CD4-positive, alpha-beta T cell treated with Interferon gamma for 1 hour (primary cell): Measurements from ENCODE around the gene SOX5.
"Not testable (repeated sequence)": the region's sequence is repeated elsewhere in the genome, so short reads cannot be mapped to it uniquely, and the experiment has no call there.

Experiments used
- DNase-seq: peaks from one replicate; pipeline ENCODE4 v3.0.0-alpha.2; 2020

Gene SOX5

DNA sequence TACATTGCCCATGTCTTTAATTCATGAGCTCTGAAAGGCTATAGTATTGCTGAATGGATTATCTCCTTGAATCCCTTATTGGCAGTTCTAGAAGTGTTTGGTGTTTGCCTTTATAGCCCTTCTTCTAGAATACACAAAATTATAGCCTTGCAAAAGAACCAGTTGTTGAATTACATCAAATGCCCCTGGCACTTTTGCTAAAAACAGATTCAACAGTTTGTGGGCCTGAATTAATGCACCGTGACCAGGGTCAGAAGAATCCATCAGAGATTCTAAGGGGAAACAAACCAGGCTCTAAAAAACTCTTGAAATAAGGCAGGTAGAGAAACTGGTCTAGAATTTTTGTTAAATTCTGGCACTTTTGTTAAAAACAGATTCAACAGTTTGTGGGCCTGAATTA is 197.8 kb downstream of the SOX5 start:
- DNase-seq = no peak

DNA sequence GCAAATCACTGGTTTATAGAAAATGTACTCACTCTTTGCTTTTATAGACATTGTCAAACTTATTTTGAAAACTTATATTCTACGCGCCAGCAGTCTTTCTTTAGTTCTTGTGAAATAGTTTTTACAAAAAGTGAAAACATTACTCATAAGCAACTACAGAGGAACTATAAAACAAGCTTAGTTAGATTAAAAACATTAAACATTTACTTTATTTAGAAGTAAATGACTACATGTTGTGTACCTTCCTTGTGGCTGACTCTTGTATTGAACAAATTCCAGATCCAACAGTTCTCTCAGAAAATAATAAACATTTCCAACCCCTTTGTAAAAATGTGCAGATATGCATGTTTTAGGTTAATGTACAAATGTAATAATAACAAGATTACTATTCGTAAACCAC is 198.5 kb downstream of the SOX5 start:
- no peak for DNase-seq

DNA sequence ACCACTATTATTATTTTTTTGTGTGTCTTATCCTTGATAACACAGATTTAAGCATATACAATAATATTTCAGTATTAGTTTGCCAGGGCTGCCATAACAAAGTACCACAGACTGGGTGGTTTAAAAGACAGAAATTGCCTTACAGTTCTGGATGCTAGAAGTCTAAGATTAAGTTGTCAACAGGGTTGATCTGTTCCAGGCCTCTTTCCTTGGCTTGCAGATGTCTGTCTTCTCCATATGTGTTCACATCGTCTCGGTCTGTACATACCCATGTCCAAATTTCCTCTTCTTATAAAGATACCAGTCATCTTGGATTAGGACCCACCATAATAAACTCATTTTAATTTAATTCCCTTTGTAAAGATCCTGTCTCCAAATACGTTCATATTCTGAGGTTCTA is 204.8 kb downstream of the SOX5 start:
- DNase-seq = no peak

DNA sequence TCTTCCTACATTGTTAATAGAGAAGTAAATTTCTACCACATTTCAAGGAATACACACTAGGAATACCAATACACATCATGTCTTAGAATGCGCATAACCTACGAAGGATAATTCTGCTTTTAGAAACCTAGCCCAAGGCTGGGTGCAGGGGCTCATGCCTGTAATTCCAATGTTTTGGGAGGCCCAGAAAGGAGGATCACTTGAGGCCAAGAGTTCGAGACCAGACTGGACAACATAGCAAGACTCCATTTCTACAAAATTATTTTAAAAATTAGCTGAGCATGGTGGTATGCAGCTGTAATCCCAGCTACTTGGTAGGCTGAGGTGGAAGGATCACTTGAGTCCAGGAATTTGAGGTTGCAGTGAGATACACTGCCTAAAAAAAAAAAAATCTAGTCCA is 206.9 kb downstream of the SOX5 start:
- no peak for DNase-seq

DNA sequence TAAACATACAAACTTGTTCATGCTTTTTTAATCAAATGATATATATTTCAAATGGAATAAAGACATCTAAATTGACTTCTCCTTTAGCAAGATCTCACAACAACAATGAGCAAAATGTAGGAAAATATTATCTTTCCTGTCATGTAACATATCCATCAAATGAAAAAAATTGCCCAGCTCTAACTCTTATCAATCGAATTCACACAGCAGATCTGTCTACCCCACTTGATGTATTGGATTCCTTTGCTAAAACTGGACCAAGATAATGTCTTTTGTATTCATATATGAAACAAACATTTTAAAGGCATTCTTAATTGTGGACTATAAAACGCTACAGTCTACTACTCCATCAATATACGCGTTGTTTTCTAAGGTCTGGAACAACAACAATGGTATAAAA is 218.0 kb downstream of the SOX5 start:
- DNase-seq = no peak

DNA sequence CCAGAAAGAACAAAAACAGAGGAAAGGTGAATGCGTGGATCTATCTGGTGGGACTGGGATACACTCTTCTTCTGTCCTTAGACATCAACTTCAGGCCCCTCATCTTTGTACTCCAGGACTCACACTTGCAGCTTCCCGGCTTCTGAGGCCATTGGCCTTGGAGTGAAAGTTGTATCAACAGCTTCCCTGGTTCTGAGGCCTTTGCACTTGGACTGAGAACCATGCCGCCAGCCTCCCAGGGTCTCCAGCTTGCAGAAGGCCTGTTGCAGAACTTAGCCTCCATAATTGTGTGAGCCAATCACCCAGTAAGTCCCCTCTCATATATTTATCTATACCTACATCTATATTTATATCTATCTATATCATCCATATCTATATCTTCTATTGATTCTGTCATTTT is 218.4 kb downstream of the SOX5 start:
- DNase-seq = no peak

DNA sequence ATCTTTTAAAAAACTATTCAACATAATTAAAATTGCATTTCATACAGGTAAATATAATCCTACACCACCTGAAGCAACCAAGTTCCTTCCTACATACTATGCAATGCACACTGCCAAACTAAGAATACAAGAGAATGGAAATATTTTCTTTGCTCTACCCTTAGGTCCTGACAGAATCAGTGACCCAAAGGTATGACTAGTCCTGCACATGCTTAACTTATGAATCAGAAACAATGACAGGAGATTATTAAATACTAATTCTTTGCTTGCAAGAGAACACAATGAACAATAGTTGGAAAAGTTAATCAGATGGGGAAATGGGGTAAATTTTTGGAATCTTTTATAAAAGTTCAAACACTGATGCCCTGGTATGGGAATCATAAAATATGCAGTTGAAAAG is 220.1 kb downstream of the SOX5 start:
- DNase-seq = no peak

DNA sequence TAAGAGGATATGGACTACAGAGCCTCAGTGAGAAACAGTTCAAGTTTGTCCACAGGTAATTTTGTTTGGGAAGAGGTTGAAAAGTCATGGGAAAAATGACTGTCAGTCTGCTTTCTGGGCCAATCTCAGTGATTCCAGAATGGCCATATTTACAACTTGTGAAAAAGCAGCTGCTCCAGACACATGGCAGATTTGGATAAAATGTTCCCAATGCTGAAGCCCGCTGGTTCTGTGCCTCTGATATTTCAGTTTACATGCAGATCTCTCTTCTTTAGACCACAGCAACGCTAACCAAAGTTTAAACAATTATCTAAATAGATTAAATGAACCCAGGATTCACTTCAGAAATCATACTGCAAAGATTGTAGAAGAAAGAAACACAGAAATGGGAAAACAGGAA is 222.8 kb downstream of the SOX5 start:
- DNase-seq = no peak

DNA sequence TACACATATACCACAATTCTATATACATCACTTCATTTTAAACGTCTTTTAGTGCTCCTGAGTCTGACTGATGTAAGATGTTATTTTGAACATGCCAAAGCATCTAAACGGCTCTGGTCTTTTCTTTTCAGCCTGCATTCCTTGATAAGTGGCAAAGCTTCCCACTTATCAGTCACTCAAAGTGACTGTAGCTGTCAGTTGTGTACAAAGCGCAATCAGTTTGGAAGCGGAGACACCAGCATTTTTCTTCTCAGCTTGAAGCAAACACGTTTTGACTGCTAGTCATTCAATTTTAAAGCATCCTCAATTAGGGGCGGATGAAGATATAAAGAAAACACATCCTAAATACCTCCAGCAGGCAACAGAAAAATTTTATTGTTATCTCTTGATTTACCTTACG is 226.8 kb downstream of the SOX5 start:
- DNase-seq = no peak

DNA sequence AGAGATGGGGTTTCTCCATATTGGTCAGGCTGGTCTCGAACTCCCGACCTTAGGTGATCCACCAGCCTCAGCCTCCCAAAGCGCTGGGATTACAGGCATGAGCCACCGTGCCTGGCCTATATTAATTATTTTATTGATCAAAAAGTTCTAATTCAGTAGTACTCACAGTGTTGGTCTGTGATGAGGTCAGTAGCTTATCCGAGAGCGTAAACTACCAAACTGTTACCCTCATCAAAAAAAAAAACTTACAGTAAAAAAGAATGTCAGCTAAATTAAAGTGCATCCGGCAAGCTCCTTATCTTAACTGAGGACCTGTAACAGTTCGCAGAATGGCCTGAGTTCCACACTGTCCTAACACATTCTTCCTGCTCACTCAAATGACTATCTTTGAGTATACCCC is 228.2 kb downstream of the SOX5 start:
- no peak for DNase-seq

DNA sequence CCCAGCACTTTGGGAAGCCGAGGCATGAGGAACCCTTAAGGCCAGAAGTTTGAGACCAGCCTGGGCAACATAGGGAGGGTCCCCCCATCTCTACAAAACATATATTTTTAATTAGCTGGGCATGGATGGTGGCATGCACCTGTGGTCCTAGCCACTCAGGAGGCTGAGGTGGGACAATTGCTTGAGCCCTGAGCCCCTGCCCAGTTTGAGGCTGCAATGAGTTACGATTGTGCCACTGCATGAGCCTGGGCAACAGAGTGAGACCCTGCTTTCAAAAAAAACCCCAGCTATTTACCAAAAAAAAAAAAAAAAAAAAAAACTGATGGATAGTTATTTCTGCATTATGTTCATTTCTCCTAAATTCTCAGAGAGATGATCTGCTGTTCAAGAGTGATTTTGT is 230.0 kb downstream of the SOX5 start:
- DNase-seq = no peak

DNA sequence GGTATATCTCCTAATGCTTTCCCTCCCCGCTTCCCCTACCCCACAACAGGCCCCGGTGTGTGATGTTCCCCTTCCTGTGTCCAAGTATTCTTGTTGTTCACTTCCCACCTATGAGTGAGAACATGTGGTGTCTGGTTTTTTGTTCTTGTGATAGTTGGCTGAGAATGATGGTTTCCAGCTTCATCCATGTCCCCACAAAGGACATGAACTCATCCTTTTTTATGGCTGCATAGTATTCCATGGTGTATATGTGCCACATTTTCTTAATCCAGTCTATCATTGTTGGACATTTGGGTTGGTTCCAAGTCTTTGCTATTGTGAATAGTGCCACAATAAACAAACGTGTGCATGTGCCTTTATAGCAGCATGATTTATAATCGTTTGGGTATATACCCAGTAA is 239.1 kb downstream of the SOX5 start:
- not testable (repeated sequence) for DNase-seq

DNA sequence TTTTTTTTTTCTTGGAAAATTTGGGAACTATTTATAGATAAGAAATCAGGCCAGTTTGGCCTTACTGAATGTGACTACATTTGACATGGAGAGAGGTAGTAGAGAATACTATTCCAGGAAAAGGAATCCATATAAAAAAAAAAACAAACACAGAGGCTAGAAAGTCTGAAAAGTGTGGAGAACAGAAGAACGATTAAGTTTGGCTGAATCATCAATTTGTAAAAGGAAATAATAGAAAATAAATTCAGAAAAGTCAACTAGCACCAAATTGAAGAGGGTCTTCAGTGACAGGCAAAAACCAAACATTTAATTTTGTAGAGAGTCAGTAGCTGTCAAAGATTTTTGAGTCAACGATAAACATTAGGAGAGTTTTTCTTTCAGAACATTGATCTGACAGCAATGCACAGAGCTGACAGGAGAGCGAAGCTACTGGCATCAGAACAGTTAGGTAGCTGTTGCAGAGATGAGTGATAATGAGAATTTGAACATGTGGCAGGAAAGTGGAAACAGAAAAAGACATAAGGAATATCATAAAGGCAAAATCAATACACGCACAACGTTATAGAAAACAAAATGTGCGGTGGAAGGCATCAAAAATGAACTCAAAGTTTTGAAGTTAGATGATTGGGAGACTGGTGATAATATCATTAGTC is 241.2 kb downstream of the SOX5 start:
- no peak for DNase-seq

DNA sequence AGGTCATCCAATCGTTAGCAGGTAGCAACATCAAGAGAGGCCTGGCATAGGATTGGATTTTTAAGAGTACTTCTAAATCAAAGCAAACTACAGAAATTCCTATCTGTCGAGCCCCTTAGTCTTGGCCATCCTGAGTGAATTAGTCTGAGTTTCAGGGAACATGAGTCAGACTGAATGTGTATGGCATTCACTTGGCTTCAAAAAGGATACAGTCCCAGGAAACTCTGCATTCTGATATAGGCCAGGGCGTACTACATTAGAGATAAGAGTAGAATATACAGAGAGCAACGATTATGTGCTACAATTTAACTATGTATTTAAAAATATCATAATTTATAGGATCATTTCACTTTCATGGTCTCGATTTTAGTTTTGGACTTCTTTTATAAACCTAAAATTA is 242.2 kb downstream of the SOX5 start:
- DNase-seq = no peak

DNA sequence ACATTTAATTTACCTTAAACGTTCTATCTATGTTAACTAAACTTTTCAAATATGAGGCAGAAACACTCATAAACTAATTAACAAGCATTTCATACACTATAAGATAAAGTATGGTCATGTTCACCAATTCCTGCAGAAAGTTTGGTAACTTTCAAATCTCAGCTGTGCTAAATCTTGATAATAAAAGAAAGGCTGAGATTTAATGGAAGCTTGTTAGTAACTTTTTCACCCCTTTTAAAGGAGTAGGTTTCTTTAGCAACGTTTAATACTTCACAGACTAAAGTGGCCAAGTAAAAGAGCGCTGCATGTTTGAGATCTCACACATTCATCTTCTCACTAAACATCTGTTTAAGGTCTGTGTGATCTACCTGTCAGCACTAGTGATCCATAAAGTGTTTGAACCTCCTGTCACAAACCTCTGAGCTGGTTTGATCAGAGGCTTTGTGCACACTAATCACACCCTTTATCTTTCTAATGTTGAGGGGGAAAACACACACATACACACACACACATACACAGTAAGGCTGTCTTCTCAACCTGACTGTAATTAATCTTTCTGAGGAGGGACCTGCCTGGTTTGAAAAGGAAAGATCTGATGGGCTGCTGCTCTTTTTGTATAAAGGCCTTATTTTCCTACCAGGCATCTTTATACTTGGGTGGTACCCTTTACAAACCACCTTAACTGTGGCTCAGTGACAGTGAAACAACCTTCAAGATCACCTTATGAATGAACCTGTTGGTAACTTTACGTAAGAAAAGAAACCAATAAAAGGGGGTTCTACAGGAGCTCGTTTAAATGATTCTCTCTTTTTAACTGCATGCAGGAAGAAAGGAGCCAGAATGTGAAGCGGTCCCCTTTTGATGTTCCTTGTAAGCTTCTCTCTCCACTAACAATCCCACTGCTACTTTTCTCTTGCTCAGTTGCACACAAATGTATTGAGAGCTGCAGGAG is 244.2 kb downstream of the SOX5 start:
- no peak for DNase-seq

DNA sequence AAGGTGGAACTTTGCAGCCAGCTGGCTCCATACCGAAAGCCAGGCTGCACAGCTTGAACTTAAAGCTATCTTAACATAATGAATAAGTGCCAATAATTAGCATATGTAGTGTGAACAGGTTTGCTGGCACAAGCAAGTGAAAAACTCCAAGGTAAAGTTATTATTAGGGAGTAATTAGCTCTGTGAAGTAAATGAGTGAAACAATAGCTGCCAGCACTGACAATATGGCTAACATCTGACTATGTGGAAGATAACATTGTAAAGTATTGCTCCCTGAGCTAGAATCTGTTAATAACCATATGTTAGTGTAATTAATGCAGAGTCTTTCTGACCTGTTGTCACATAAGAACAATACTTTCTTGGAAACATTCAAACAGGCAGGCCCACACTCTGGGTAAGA is 246.4 kb downstream of the SOX5 start:
- DNase-seq = no peak

DNA sequence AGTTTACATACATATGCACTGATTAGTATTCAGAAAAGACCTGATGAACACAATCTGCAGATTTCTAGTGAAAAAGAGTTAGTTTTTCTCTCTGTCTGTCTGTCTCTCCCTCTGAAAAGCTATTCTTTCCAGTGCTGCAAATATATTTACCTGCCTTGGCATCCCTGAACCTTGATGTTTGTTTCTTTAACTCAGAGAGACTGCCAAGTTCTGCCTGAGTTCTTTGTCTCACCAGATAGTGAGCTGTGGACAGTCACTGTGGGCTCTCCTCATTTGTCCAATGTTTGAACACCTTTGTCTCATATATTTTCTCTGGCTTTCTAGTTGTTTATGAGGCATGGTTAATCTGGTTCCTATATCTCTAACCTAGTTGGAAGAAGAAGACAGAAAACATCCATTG is 250.4 kb downstream of the SOX5 start:
- DNase-seq = no peak

DNA sequence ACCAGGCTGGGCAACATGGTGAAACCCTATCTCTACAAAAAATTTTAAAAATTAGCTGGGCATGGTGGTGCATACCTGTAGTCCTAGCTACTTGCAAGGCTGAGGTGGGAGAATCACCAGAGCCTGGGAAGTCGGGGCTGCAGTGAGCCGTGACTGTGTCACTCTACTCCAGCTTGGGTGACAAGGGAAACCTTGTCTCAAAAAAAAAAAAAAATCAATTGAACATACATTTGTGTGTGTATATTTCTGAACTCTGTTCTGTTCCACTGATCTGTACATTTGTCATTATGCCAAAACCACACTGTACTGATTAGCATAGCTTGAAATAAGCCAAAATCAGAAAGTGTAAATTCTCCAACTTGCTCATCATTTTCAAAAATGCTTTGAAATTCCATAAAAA is 254.6 kb downstream of the SOX5 start:
- DNase-seq = no peak

DNA sequence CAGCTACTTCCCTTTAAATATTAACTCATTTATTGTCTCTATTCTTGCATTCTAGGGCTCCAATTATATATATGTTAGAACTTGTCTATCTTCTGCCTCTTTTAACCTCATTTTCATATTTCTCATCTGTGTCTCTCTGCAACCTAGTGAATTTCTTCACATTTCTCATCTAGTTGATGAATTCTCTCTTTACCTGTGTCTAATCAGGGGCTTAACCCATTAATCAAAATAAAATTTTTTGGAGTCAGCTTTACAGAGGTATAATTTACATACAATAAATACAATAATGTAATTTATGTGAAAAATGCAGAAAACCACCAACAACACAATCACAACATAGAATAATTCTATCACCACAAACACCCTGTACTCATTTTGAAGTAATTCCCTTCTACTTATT is 255.2 kb downstream of the SOX5 start:
- no peak for DNase-seq

DNA sequence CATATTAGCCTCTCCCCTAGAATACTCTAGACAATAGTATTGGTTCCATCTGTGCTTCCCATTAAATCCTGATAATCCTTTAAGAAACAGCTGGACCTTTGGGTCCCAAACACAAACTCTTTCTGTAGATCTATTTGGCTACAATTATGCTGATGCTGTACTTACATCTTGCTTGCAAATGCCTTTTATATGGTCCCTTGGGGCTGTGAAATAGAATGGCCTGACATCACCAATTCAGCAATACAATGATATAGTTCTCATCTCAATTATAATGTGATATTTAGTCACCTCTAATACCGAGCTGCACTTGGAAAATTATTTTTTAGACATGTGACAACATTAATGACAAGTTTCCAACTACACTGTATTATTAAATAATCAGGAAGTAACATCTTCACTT is 261.5 kb downstream of the SOX5 start:
- no peak for DNase-seq

DNA sequence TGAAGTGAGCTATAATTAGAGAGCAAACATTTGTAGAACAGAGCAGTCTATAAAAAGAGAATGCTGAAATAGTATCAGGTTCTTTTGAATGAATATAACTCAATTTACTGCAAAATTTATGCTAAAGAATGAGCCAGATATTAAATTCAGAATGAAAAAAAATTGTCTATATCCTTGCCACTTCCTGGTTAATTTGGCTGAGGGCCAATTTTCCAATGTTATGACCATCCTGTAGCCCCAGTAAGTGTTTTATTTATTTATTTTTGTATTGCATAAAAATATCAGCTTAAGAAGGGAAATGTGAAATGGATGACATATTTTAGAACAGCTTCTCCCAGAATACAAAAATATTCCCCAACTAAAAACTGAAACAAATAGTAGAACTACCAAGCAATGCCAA is 263.4 kb downstream of the SOX5 start:
- no peak for DNase-seq

DNA sequence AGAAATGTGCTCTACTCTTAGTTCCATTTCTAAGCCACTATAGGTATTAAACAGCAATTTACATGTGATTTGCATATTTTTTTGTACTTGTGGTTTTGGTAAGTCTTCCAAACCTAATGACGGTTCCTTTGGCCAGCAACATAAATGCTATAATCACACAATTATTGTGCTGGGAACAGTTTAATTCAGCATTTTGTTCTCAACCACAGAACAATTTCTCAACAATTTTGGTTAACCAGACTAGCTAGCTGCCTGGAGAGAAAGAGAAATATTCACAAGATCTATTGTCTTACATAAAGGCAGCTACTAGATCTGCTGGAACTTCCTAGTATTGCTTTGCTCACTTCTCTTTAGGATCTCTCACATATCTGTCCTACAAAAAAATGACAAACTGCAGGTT is 265.3 kb downstream of the SOX5 start:
- DNase-seq = no peak

DNA sequence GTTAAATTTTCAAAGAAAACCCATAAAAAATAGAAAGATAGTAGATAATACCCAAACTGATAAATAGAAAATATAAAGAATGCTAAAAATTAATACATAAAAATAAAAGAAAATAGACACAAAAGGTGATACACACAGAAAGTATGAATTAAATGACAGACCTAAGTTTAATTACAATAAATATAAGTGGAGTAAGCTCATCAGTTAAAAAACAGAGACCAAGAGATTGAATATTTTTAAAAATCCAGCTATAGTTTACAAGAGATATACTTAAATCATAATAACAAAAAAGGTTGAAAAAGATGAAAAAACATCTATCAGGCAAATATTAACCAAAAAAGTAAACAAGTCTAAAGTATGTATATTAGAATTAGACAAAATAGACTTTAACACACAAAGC is 268.2 kb downstream of the SOX5 start:
- DNase-seq = no peak

DNA sequence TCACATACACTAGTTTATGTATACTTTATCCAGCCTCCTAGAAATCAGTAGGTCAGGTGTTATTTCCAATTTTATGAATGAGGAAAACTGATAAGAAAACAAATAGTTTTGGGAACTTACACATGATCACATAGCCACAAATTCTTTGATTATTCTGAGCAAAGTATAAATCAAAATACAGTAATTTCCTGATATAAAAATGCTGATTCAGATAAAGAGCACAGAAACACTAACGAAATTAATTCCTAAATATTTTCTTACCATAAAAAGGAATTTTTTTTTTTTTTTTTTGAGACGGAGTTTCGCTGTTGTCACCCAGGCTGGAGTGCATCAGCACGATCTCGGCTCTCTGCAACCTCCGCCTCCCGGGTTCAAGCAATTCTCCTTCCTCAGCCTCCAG is 275.4 kb downstream of the SOX5 start:
- DNase-seq = no peak

DNA sequence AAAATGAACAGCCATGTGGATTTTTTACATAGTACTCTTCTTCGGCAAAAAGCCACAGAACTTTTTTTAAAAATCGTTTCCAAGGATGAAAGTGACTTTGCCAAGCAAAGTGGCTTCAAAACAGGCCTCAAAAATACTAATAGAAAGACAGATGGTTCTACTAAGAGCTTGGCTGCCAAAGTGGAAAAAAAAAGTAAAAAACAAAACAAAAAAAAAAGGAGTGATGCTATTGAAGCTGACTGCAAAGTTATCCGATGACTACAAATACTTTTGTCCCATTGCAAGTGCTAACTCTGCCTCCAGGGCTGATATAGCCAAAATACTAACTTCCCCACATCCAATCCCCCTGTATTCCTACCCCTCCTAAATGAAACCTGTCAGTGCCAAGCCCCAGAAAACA is 277.6 kb downstream of the SOX5 start:
- DNase-seq = no peak
